ENCODE data around the gene FOXD2.
"Not testable (repeated sequence)": the region's sequence is repeated elsewhere in the genome, so short reads cannot be mapped to it uniquely, and the experiment has no call there.

The FOXD2 gene

DNA sequence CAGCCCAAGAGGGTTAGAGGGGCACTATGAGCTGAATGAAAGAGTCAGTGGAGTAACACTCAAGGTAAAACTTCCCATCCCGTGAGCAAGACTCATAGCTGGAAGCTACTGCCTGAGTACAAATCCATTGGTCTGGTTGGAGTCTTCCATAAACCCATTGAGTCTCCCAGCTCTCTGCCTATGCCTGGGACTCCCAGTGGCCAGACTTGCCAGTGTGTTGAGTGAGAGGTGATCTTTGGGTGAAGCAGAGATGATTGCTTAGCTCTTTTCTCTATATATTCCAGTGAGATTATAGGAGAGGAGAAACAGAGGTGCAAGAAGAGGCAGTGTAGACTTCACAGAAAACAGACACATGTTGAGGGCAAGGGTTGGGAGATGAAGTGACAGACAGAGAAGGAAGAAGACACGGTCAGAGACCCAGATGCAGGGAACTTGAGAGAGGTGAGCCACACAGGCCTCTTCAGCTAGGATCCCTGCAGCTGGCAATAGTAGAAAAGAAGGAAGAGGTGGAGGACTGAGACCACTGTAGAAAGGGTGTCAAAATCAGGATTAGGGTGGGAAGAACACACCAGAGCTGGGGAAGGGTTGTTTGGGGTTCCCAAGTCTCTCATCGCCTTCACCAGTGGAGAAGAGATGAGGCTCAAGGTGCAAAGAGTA is 3.7 kb downstream of the FOXD2 start:
- peaks cover 14% of the 10 kb centered on the region; the same call in 1 of the 2 replicates for H3K4me1 ChIP-seq (ENCODE audit: insufficient read depth, low read length)
- no peak overlapping the region for H3K9ac ChIP-seq (ENCODE audit: low read depth, low read length)
- H3K9me3 ChIP-seq (ENCODE audit: control insufficient read depth, insufficient read depth, low read length) = no peaks in the 10 kb centered on the region
- no peaks in the 10 kb centered on the region for H3K36me3 ChIP-seq (ENCODE audit: insufficient read depth, low read length)

DNA sequence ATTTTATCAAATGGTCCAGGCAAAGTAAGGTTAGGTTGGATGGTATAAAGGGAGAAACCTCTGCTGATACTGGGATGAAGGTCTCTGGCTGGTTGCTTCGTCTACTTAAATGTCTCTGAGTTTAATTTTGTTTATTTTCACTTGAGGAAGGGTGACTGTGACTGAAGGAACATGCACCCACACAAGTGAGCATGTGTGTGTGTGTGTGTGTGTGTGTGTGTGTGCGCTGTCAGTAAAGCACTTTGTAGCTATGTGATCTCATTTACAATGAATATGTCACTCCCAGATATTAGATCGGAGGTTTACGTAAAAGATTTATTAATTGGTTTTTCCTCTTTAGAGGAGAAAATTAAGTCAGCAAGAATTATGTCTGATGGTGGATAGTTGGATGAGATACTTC is 4.4 kb downstream of the FOXD2 start:
- H3K36me3 ChIP-seq (ENCODE audit: insufficient read depth, low read length) = no peaks in the 10 kb centered on the region
- no peaks in the 10 kb centered on the region for H3K9me3 ChIP-seq (ENCODE audit: control insufficient read depth, insufficient read depth, low read length)
- H3K4me1 ChIP-seq (ENCODE audit: insufficient read depth, low read length) = peaks cover 14% of the 10 kb centered on the region; the same call in 1 of the 2 replicates
- H3K9ac ChIP-seq (ENCODE audit: low read depth, low read length) = no peak overlapping the region

GRCh38 chr1:47442842-47443529 is 5.1 kb downstream of the FOXD2 start:
- Histone ChIP-seq H3K9ac (ENCODE audit: low read depth, low read length) (no peak overlapping the region), H3K9me3 (ENCODE audit: control insufficient read depth, insufficient read depth, low read length) (no peaks in the 10 kb centered on the region), H3K4me1 (ENCODE audit: insufficient read depth, low read length) (peaks cover 14% of the 10 kb centered on the region; the same call in 1 of the 2 replicates), H3K36me3 (ENCODE audit: insufficient read depth, low read length) (no peaks in the 10 kb centered on the region)

DNA sequence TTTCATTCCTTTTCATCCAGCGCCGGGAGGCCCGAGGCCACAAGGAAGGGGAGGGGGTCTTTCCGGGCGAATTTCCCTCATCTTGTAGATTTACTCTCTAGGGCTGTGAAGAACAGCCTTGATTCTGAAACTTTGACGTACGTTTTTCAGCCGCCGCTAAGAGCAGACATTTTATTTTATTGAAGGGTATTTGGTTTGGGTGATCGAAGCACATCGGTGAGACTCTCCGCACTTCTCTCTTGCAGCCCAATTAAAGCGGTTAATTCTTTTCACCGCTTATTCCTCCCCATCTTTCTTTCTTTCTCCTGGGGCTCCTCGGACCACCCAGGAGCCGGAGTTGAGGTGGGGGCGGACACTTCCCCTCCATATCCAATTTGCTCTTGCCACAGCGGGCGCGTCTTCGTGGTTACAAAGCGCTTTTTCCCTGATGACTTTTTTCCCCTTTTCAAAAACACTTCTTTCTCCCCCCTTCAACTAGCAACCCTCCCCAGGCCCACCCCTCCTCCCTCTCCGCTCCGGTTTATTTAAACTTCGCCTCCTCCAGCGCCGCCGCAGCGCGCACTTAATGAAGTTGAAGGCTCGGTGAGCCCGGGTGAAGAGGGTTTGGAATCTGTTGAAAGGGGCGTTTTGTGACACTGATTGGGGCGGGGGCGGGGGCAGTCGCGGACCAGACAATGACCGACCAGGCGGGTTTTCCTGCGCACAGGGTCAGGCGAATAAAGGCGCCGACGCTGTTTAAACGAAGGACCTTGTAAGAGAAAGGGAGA is 5.9 kb downstream of the FOXD2 start:
- Histone ChIP-seq H3K9ac (ENCODE audit: low read depth, low read length) (peak overlapping the region; percentile 25; the same call in 1 of the 2 replicates), H3K4me1 (ENCODE audit: insufficient read depth, low read length) (peaks cover 14% of the 10 kb centered on the region; the same call in 1 of the 2 replicates), H3K36me3 (ENCODE audit: insufficient read depth, low read length) (no peaks in the 10 kb centered on the region), H3K9me3 (ENCODE audit: control insufficient read depth, insufficient read depth, low read length) (no peaks in the 10 kb centered on the region)

DNA sequence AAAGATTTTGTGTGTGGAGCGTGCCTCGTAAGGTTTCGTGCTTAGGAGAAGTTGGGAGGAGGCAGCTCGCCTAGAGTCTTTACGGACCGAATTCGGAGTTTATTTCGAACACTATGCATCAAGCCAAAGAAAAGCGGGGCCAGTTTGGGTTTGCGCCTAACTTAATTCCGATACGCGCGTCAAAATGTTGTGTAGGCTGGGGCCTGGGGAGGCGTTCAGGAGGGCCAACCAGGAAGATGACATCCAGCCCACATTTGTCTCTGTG is 6.4 kb downstream of the FOXD2 start:
- Histone ChIP-seq H3K4me1 (ENCODE audit: insufficient read depth, low read length) (peaks cover 14% of the 10 kb centered on the region; the same call in 1 of the 2 replicates), H3K9ac (ENCODE audit: low read depth, low read length) (peak overlapping the region; percentile 25; the same call in 1 of the 2 replicates), H3K36me3 (ENCODE audit: insufficient read depth, low read length) (no peaks in the 10 kb centered on the region), H3K9me3 (ENCODE audit: control insufficient read depth, insufficient read depth, low read length) (no peaks in the 10 kb centered on the region)

DNA sequence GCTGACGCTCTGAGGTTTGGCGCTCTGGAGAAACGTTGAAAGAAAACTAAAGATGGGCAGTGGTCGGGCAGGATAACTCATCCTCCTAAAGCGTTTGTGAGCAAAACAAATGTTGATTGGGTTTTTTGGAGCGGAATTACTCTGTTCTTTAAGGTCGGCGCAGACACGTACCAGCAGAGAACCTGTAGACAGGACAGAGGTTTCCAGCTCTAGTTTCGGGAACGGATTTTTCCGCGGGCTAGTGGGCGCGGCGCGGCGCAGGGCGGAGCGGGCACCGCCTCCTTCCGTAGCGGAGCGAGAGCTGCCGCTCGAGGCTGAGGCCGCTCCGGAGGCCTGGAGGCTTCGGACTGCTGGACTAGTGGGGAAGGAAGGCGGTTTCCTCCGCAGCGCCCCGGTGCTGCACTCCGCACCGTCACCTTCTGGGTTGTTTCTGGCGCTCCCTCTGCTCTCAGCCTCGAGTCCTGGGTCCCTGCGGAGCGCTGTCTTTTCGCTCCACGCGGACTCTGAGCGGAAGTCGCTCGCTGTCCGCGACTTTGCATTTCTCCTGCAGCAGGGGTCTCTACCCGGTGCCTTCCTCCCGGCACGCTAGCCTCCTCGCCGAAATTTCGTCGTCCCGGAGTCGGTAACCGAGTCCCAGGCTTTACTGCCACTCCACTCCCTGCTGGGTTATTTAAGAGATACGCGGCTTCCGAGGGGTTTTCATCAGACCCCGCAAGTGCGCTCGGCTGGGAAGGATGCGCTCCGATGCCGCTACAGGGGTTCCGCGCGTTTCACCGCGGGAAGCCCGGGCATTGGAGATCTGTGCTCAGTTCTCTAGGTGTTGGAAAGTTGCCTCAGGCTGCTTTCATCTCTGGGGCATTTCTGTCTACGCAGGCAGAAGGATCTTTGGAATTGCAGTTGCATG is 7.0 kb downstream of the FOXD2 start:
- H3K36me3 ChIP-seq (ENCODE audit: insufficient read depth, low read length) = no peaks in the 10 kb centered on the region
- H3K9me3 ChIP-seq (ENCODE audit: control insufficient read depth, insufficient read depth, low read length) = no peaks in the 10 kb centered on the region
- peak overlapping the region; percentile 25; the same call in 1 of the 2 replicates for H3K9ac ChIP-seq (ENCODE audit: low read depth, low read length)
- H3K4me1 ChIP-seq (ENCODE audit: insufficient read depth, low read length) = peaks cover 14% of the 10 kb centered on the region; the same call in 1 of the 2 replicates

GRCh38 chr1:47445823-47446550 is 8.1 kb downstream of the FOXD2 start:
- no peaks in the 10 kb centered on the region for H3K9me3 ChIP-seq (ENCODE audit: control insufficient read depth, insufficient read depth, low read length)
- no peak overlapping the region for H3K9ac ChIP-seq (ENCODE audit: low read depth, low read length)
- H3K4me1 ChIP-seq (ENCODE audit: insufficient read depth, low read length) = peaks cover 14% of the 10 kb centered on the region; the same call in 1 of the 2 replicates
- H3K36me3 ChIP-seq (ENCODE audit: insufficient read depth, low read length) = no peaks in the 10 kb centered on the region

DNA sequence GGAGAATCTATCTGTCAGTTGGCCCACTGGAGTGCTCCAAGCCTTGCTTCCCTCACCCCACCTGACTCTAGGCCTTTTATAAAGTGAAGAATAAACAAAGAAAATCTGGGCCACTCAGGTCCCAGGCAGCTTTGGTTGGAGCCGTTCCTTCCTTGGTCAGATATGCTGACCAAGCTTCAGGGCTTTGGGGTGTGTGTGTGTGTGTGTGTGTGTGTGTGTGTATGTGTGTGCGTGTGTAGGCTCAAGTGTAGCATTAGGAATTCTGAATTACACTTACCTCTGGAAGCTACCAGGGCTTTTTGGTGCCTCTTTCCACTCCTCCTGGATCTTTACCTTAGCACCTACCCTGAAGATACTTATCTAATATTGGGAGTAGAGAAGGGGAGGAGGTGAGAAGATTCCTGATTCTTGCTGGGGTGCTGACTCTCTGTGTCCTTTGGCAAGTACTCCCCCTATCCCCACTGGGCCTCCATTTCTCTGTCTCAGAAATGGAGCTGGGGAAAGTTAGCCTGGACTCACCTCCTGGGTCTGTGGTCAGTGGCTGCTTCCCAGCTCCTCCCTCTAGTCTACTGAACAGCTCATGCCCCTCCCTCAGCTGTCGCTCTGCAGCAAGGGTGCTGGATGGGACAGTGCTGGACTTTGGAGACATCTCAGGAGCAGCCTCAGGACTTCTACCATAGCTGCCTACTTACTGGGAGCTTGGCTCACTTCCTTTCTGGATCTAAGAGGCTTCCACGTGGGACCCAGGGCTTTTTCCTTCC is 10.8 kb downstream of the FOXD2 start:
- Histone ChIP-seq H3K9ac (ENCODE audit: low read depth, low read length) (no peak overlapping the region), H3K4me1 (ENCODE audit: insufficient read depth, low read length) (peaks cover 14% of the 10 kb centered on the region; the same call in 1 of the 2 replicates), H3K9me3 (ENCODE audit: control insufficient read depth, insufficient read depth, low read length) (no peaks in the 10 kb centered on the region), H3K36me3 (ENCODE audit: insufficient read depth, low read length) (no peaks in the 10 kb centered on the region)

DNA sequence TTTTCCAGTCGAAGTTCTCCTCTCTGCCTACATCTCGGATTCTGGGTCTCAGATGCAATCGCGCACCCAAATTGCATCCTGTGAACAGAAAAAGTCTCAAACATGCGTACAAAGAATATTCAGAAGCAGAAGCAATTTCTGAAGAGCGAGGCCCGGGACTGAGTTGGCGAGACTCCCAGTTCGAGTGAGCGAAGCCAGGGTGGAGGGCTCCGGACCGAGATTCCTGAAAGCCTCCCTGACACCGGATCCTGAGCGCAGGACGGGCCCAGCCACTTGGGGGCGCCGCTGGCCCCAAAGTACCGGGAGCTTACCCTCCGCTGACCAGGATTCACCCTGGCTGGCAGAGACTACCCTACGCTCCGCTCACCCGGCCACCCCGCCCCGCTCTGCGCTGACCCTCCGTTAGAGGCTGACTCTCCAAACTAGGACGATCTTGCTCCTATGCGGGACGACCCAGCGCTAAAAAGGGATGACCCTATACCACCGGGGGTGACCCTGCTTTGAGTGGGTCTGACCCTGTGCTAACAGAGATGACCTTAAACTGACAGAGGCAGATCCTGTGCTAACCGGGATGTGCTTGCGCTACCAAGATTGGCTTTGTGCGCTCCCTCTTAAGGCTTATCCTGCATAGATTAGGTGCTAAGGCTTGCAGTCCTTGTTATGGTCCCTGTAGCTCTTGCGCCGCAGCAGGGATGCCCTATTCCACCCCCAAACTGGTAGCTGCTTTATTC is 12.1 kb downstream of the FOXD2 start:
- Histone ChIP-seq H3K9ac (ENCODE audit: low read depth, low read length) (no peak overlapping the region), H3K9me3 (ENCODE audit: control insufficient read depth, insufficient read depth, low read length) (no peaks in the 10 kb centered on the region), H3K4me1 (ENCODE audit: insufficient read depth, low read length) (peaks cover 8% of the 10 kb centered on the region; the same call in 1 of the 2 replicates), H3K36me3 (ENCODE audit: insufficient read depth, low read length) (no peaks in the 10 kb centered on the region)

GRCh38 chr1:47450606-47451005 is 12.8 kb downstream of the FOXD2 start:
- H3K9me3 ChIP-seq (ENCODE audit: control insufficient read depth, insufficient read depth, low read length) = no peaks in the 10 kb centered on the region
- peaks cover 4% of the 10 kb centered on the region; the same call in 1 of the 2 replicates for H3K4me1 ChIP-seq (ENCODE audit: insufficient read depth, low read length)
- H3K9ac ChIP-seq (ENCODE audit: low read depth, low read length) = no peak overlapping the region
- no peaks in the 10 kb centered on the region for H3K36me3 ChIP-seq (ENCODE audit: insufficient read depth, low read length)

- H3K4me1 ChIP-seq (ENCODE audit: insufficient read depth, low read length) = no peaks in the 10 kb centered on the region
- H3K36me3 ChIP-seq (ENCODE audit: insufficient read depth, low read length) = no peaks in the 10 kb centered on the region
- H3K9me3 ChIP-seq (ENCODE audit: control insufficient read depth, insufficient read depth, low read length) = no peaks in the 10 kb centered on the region
- no peak overlapping the region for H3K9ac ChIP-seq (ENCODE audit: low read depth, low read length)
Observed at GRCh38 chr1:47452426-47452825, 14.6 kb downstream of the FOXD2 start.

GRCh38 chr1:47453910-47454309 is 16.1 kb downstream of the FOXD2 start:
- H3K9ac ChIP-seq (ENCODE audit: low read depth, low read length); H3K36me3 ChIP-seq (ENCODE audit: insufficient read depth, low read length); H3K4me1 ChIP-seq (ENCODE audit: insufficient read depth, low read length); H3K9me3 ChIP-seq (ENCODE audit: control insufficient read depth, insufficient read depth, low read length): not testable (repeated sequence)
